ENCODE results near the gene NEUROD1. TPM values are rescaled to one million over a fixed set of nuclear protein-coding genes. Genes with fewer than 3 reads are reported as not detected.

The NEUROD1 gene
- total and polyA plus RNA-seq, 9 of the 15 experiments (the other 6 are each of a cell fraction or from before 2014, with no cell fraction given): not detected

DNA sequence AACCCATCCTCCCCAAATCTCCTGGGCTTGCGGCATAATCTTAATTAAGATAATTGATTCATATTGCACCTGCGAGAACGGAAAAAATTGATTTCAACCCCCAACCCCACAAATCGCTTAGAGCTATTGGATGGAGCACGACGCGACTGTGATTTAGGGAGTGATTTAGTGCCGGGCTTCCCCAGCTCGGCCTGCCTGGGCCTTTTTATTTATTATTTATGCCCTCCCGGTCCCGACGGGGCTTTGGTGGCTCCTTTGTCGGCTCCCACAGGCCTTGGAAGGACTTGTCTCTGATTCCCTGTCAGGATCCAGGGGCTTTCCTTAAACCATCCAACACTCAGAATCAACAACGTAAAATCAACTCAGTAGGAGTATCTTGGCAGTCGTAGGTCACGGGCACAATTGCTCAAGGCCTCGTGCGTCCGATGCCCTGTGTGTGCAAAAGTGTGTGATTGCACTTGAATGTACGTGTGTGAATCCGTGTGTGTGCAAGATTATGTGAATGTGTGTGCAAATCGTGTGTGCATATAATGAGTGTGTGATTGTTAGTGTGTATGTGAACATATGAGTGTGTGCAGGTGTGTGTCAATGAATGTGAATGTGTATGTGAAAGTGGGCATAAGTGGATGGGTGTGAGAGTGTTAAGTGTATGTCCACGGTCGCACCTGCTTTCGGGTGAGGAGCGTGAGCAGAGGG, 4.3 kb upstream of the NEUROD1 start:
- Histone ChIP-seq H3K9me3 (replicated peaks; ENCODE audit: control insufficient read depth, insufficient read depth, low read depth, low read length) (no peaks in the 10 kb centered on the region), H3K27me3 (ENCODE audit: control insufficient read depth in 2 of 2, insufficient read depth in 2 of 2, low read length in 2 of 2) (peaks cover 29 to 42% of the 10 kb centered on the region in 2 experiments; a peak in 4 of 5 replicates), H3K4me3 (no peak overlapping the region), H3K36me3 (ENCODE audit: control insufficient read depth, insufficient read depth, low read length) (no peaks in the 10 kb centered on the region), H4K20me1 (replicated peaks; ENCODE audit: control insufficient read depth, insufficient read depth, low read length) (no peaks in the 10 kb centered on the region), H3K79me2 (ENCODE audit: control insufficient read depth, insufficient read depth, low read length) (no peaks in the 10 kb centered on the region), H3K4me1 (replicated peaks in 1 of 2; ENCODE audit: control insufficient read depth in 2 of 2, insufficient read depth in 2 of 2, low read length in 2 of 2) (peaks cover 0 to 5% of the 10 kb centered on the region in 2 experiments; a peak in 1 of 5 replicates), H3K27ac (ENCODE audit: extremely low read depth, low read depth, low read length) (no peak overlapping the region), H3K4me2 (ENCODE audit: insufficient read depth, low read length) (no peak overlapping the region), H3K9me1 (ENCODE audit: control insufficient read depth, insufficient read depth, low read length) (no peaks in the 10 kb centered on the region), H2AFZ (ENCODE audit: low read depth, low read length) (no peak overlapping the region), H3K9ac (ENCODE audit: insufficient read depth in 1 of 2, low read depth in 2 of 2, low read length in 2 of 2) (no peak overlapping the region)
- POLR2A ChIA-PET: no interaction called here
- DNase-seq (ENCODE audit: extremely low read depth in 1 of 4, low spot score in 3 of 4) (no peak), ATAC-seq (no peak), FAIRE-seq (no peak)
- no TSS peak for BruUV-seq (replicated peaks)
- intact Hi-C loops (cut with micrococcal nuclease) (no loop called here), in situ Hi-C loops (cut with MboI) (no loop called here)
- CTCF ChIA-PET (ENCODE audit: low intra/inter-chr PET ratio): no interaction called here
- TF ChIP-seq ZFP1 (CRISPR knock-in tag; IDR thresholded peaks at IDR 0.05) (no peak), ZNF444 (CRISPR knock-in tag; IDR thresholded peaks at IDR 0.05) (no peak), SRSF7 (optimal IDR thresholded peaks at IDR 0.05; ENCODE audit: low read depth, low read length) (no peak)
- 2% methylated on average over 26 of the region's 26 CpGs for WGBS (ENCODE audit: insufficient coverage, low coverage, missing lambda C conversion rate)
